HG02571 (cell line): ENCODE data around the gene LRRC72.
"Not testable (repeated sequence)": the region's sequence is repeated elsewhere in the genome, so short reads cannot be mapped to it uniquely, and the experiment has no call there.

Experiments
- ATAC-seq: cut with Tn5 transposase; IDR thresholded peaks from one replicate; pipeline ENCODE4 v1.9.1; 2021; ENCODE audit warnings: mild to moderate bottlenecking, moderate library complexity; ENCODE audit not compliant: unreplicated experiment

The LRRC72 gene

GRCh38 chr7:16526742-16527540 is at the start of gene LRRC72:
LRRC72 (plus strand) TSS chr7:16526825; CDS start chr7:16526953, 128 bp downstream.
- ATAC-seq = no peak

GRCh38 chr7:16479161-16479560 is 47.5 kb upstream of the LRRC72 start:
- ATAC-seq = no peak

- ATAC-seq = no peak
These were observed 47.0 kb upstream of the LRRC72 start for GRCh38 chr7:16479591-16479990.

GRCh38 chr7:16484453-16485158 is 42.0 kb upstream of the LRRC72 start:
- no peak for ATAC-seq

- no peak for ATAC-seq
These were observed 35.5 kb upstream of the LRRC72 start for GRCh38 chr7:16491148-16491547.

GRCh38 chr7:16492513-16493062 is 34.0 kb upstream of the LRRC72 start:
- no peak for ATAC-seq

- no peak for ATAC-seq
These were observed 33.4 kb upstream of the LRRC72 start for GRCh38 chr7:16493266-16493665.

GRCh38 chr7:16494551-16494950 is 32.1 kb upstream of the LRRC72 start:
- no peak for ATAC-seq

- no peak for ATAC-seq
These were observed 31.5 kb upstream of the LRRC72 start for GRCh38 chr7:16494955-16495719.

GRCh38 chr7:16498122-16498521 is 28.5 kb upstream of the LRRC72 start:
- no peak for ATAC-seq

- ATAC-seq = no peak
These were observed 24.3 kb upstream of the LRRC72 start for GRCh38 chr7:16502303-16502702.

GRCh38 chr7:16504019-16504418 is 22.6 kb upstream of the LRRC72 start:
- ATAC-seq = no peak

- ATAC-seq = not testable (repeated sequence)
These were observed 20.2 kb upstream of the LRRC72 start for GRCh38 chr7:16506422-16506821.

GRCh38 chr7:16509829-16510228 is 16.8 kb upstream of the LRRC72 start:
- ATAC-seq = no peak

- no peak for ATAC-seq
These were observed 15.3 kb upstream of the LRRC72 start for GRCh38 chr7:16511314-16511713.

GRCh38 chr7:16512097-16512496 is 14.5 kb upstream of the LRRC72 start:
- ATAC-seq = no peak

GRCh38 chr7:16514271-16514670 is 12.4 kb upstream of the LRRC72 start:
- no peak for ATAC-seq

- ATAC-seq = no peak
These were observed 11.9 kb upstream of the LRRC72 start for GRCh38 chr7:16514729-16515128.

GRCh38 chr7:16515785-16516685 is 10.6 kb upstream of the LRRC72 start:
- no peak for ATAC-seq

- ATAC-seq = not testable (repeated sequence)
These were observed 6.6 kb upstream of the LRRC72 start for GRCh38 chr7:16519985-16520384.
